GM10266 (cell line): ENCODE results near the gene KIAA1671.

Experiments used
- DNase-seq: peaks from one replicate; pipeline ENCODE4 v3.0.0; 2012; ENCODE audit errors: extremely low spot score
- CTCF ChIP-seq: IDR thresholded peaks from 2 replicates; pipeline ENCODE4 v1.5.1; 2012; ENCODE audit warnings: mild to moderate bottlenecking, low read depth; ENCODE audit not compliant: control insufficient read depth, insufficient read depth; ENCODE audit errors: missing control alignments

The KIAA1671 gene

DNA sequence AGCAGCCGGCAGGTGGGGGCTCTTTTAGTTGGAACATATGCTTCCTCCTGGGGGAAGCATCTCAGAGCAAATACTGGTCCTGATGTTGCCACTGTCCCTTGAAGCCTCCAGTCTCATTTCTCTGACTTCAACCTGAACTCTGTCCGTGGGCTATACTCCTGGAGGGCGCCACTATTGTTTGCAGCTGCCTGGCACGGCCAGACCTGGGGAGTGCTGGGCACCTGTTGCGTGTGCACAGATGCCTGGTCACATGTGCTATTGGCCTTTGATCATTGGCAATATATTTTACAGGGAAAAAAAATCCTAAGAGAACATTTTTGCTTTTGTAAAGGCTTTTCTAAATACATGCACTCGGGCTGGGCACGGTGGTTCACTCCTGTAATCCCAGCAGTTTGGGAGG is 24.2 kb upstream of the KIAA1671 start:
- TF ChIP-seq CTCF = no peak
- no peak for DNase-seq

DNA sequence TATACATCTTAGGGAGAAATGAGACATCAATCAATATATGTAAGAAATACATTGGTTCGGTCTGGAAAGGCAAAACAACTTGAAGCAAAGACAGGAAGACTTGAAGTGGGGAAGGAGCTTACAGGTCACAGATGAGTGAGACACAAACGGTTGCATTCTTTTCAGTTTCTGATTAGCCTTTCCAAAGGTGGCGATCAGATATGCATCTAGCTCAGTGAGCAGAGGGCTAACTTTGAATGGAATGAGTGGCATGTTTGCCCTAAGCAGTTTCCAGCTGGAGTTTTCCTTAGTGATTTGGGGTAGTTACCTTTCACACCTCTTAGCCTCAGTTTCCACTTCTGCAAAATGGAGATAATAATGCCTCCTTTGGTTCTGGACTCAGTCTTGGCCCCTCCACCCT is 21.8 kb upstream of the KIAA1671 start:
- no peak for TF ChIP-seq CTCF
- DNase-seq = no peak

DNA sequence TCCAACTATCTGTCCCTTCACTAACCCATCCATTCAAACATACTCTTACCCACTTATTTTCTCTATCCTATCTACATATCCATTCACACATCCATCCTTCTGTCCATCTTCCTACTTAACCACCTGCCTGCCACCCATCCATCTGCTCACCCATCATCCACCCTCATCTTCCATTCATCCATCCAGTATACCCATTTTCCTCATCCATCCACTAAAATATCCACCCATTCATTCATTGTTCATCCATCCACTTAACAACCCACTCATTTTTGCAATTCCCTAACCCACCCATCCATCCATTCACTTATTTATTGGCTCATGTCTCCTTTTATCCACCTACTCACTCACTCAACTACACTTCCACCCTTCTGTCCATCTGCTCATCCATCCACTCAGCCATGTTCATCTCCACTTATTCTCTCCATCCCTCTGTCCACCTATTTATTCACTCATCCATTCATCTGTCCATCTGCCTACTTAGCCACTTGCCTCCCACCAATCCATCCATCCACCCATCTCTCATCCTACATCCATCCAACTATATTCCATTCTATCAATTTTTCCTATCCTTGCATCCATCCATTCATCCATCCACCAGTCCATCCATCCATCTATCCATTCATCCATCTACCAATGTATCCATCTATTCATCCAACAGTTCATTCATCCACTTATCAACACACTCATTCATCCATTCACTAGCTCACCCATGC is 16.6 kb upstream of the KIAA1671 start:
- no peak for TF ChIP-seq CTCF
- no peak for DNase-seq

DNA sequence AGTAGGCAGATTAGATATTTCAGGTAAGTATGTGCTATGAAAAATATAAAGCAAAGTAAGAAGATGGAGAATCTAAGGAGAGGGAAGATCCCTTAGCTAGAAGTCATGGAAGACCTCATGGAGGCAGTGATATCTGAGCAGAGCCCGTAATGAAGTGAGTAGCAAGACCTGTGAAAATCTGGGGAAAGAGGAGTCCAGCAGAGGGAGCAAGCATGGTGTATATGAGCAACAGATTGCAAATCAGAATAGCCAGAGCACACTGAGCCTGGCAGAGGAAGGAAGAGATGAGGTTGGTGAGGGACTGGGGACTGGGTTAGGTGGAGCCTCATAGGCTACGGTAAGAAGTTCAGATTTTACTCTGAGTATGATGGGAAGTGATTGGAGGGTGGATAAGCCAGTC is 15.4 kb upstream of the KIAA1671 start:
- DNase-seq = no peak

GRCh38 chr22:24938741-24939341 is 13.7 kb upstream of the KIAA1671 start:
- DNase-seq = peak; percentile 60

More for the DNA sequence above, 15.4 kb upstream of the KIAA1671 start:
- no peak for TF ChIP-seq CTCF

DNA sequence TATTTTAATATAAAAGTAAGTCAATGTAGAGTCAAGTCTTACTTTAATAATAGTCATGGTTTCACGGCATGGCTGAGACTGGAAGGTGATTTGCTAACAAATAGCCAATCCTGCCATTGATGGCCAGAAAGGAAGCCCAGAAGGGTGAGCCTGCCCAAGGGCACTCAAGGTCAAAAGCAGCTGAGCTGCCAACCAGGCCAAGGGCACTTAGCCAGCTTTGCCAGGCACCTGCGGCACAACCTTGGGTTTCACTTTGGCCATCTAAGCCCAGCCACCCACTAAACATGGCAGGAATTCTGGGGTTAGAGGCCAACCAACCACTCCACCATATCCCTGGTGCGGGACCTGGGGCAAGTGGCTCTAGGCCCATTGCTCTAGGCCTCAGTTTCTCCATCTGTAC is 10.2 kb upstream of the KIAA1671 start:
- TF ChIP-seq CTCF = no peak
- no peak for DNase-seq

More at GRCh38 chr22:24938741-24939341, 13.7 kb upstream of the KIAA1671 start:
- TF ChIP-seq CTCF = peak; percentile 70
